ENCODE results near the gene FREM3.
"Not testable (repeated sequence)": the region's sequence is repeated elsewhere in the genome, so short reads cannot be mapped to it uniquely, and the experiment has no call there.

The FREM3 gene

DNA sequence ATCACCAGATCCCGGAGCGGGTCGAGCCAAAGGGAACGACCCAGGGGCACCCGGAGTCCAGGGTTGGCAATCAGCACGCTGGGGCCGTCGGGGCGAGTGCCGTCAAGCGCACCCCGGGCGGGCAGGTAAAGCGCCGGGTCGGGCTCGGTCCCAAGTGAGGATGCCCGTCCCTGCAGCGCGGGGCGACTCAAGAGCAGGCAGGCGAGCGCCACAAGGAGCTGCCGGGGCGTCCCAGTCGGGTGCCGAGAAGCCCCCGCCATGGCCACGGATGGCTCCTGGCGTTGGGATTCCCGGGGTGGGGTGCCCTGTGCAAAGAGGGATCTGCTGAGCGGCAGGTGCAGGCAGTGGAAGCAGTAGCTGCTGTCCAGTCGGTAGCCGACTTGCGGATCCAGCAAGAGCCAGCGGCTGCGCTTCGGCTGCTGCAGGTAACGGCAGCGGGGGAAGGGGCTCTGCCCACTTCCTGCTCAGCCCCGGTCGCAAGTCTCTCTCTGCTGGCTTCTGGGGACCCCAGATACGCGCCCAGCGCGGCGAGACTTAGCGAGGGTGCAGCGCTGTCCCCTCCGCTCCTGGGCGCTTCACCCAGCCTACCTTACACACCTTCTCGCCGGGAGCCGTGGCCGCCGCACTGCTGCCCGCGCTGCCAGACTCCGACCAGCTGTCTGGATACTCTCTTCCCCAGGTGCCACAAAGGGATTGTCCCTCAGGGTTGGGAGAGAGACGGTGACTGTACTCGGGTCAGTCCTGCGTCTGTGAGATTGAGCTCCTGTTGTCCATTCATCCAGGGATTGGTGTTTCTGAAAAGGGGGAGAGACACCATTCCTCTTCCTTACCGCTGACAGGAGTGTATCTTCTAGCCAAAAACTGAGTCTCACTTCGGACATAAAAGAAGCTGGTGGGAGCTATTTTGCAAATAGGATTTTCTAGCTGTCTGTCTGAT, at the start of gene FREM3:
Gene FREM3, minus strand, starts transcription at position 260 of the 937 bp plus-strand sequence. Its CDS starts 0 bp downstream, at position 260.
- DNase-seq = peak in 1 of 2 donors; percentile 14

- DNase-seq = no peak
These were observed 45.4 kb upstream of the FREM3 start for GRCh38 chr4:143745874-143746273.

DNA sequence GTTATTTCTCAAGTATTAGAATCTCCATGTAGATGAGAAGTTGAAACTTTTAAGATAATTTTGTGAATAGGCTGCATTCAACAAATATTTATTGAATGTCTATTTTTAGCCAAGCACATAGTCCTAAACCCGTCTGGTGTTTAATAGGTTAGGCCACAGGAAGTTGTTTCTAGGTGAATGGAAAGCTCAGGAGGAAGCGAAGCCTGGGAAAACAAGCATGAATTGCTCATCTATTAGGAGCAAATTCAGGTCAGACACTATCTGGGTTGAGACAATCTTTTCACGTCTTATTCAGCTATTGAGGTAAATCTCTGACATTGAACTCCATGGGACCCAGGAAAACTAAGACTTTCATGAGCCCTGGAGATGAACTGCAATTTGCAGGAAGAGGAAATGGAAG, 43.1 kb upstream of the FREM3 start:
- no peak for DNase-seq

DNA sequence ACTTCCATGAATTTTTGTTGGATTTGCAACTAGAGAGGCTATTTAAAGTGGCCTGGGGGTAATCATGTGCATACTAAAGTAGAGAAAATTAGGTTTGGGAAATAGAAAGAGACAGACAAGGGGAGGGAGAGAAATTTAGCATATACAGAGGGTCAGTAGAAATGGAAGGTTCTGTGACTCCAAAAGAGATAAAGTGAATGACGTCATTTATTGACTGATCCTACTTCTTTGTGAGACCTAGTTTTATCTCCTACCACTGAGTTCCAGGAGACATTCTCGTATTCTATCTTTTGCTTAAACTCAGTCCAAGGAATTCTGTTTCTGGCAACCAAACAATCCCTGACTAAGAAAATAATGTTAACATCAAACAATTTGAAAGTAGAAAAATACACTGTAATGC, 42.4 kb upstream of the FREM3 start:
- DNase-seq = no peak

GRCh38 chr4:143736861-143737260, 36.4 kb upstream of the FREM3 start:
- no peak for DNase-seq

- DNase-seq = not testable (repeated sequence)
These were observed 35.6 kb upstream of the FREM3 start for GRCh38 chr4:143736061-143736460.

GRCh38 chr4:143728166-143728565, 27.7 kb upstream of the FREM3 start:
- DNase-seq = no peak

DNA sequence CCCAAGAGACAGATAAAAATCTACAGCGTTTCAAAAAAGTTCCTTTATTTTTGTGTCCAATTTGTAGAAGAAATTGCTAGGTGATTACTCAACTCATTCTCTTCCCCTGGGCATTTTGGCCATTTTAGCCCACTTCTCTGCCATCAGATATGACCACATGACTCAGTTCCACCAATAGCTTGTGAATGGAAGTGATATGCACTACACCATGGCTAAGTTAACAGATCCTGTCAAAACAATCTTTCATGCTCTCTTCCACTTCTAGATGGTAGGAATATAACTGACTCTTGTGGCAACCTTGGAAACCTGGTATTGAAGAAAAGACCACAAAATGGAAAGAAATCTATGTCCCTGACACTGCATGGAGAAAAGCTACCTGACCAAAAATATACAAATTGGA, 26.2 kb upstream of the FREM3 start:
- DNase-seq = no peak

DNA sequence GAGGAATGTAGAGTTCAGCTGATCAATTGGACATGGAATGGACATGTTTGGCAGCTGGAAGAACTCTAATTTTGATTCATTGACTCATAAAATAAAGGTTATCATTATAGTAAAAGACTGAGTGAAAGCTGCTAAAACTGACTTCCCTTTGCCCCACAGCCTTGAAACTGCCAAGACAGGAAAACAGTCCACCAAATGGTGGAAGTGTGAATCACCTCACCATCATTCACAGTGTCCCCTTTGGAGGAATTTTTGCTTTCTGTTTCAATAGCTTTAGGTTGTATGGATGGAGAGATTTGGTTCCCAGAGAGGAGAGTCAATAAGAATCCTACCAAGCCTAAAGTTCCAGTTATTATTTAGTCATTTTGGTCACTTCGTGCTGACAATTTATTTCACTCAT, 20.8 kb upstream of the FREM3 start:
- no peak for DNase-seq

GRCh38 chr4:143718748-143719147, 18.3 kb upstream of the FREM3 start:
- not testable (repeated sequence) for DNase-seq

- DNase-seq = no peak
These were observed 13.6 kb upstream of the FREM3 start for GRCh38 chr4:143713955-143714625.

DNA sequence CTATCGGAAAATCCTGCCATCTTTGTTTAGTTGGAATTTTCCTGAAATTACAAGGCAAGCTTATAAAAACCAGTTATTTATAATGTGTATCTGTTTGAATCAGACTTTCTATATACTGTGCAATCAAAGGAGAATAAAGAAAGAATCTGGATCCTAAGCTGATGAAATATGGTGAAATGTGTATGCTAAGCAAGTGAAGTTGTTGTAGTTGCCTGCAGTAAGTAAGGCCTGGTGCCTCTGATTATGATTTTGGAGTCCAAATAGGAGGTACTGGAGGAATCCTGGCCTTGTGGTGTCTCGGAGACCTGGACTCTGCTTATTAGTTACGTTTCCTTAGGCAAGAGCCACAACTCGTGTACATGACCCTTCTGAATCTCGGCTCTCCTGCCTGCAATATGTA, 13.1 kb upstream of the FREM3 start:
- DNase-seq = no peak

DNA sequence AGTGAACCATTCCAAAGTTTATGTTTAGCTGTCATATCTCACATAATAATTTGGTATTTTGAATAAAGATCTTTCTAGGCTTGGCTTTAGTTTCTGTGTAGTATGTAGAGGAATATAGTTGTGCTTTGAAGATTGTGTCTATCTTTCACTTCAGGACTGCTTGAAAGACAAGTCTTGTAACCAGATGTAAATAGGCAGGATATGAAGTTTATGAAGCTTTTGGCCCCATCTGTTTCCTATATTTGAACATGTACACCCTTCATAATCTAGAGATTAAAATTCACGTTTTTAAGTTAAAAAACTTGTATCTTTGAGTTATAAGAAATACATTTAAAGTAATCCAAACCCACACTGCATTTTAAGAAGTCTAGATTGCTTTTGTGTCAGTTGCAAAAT, 11.7 kb upstream of the FREM3 start:
- DNase-seq = no peak

DNA sequence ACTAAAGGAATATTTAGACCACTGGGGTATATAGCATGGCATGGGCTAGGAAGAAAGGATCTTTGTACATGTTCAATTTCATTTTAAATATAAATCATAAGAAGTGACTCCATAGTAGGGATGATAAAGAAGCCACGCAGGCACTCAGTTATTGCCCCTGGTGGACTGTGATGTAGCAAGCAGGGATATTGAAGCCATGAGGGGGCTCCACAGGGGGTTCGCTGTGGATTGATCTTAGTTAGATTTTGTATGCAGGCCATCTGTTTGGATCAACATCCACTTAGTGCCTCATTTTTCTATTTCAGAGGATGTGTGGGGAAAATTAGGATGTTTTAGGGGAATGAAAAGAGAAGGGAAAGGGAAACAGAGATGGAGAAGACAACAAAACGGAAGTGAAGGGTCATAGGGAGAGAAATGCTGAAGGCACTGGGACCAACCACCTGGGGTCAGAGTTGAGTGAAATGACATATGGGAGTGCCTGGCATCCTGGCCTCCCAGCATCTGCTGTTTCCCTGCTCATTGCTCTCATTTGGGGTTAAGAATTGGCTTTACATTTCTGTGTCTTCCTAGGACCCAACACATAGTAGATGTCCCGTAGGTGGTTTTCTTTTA, 11.2 kb upstream of the FREM3 start:
- DNase-seq = no peak

- DNase-seq = no peak
These were observed 890 bp upstream of the FREM3 start for GRCh38 chr4:143701365-143701764.

- peak in 1 of 2 donors; percentile 11 for DNase-seq
These were observed 444 bp downstream of the FREM3 start for GRCh38 chr4:143700046-143700415.

GRCh38 chr4:143699331-143700045, 987 bp downstream of the FREM3 start:
- peak in 1 of 2 donors; percentile 1 for DNase-seq

DNA sequence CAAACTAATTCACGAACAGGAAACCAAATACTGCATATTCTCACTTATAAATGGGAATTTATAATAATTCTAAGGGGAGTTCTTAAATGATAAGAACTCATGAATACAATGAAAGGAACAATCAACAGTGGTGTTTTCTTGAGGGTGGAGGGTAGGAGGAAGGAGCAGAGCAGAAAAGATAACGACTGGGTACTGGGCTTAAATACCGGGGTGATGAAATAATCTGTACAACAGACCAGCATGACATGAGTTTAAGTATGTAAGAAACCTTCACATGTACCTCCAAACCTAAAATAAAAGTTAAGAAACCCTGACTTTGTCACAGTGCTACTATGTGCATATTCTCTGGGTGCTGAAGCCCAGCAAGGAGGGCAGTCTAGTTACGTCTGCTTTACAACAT, 6.6 kb downstream of the FREM3 start:
- DNase-seq = no peak

DNA sequence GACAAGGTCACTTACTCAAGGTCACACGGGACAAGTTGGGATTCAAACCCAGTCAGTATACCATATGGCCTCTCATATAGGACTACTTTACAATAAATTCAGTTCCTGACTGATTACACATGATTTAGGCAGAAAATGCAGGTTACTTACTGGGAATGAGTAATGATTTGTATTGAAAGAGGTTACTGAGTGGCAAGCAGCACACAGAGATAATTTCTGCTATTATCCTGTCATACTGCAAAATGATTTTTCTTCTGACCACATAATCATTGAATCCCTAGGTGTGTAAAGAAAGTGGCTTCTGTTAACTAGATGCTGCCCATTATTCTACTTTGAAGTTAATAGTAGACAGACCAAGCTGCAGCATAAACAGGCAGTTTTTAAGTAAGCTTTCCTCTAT, 8.2 kb downstream of the FREM3 start:
- DNase-seq = no peak

- no peak for DNase-seq
These were observed 21.0 kb downstream of the FREM3 start for GRCh38 chr4:143679434-143679833.

GRCh38 chr4:143673629-143674028, 26.8 kb downstream of the FREM3 start:
- DNase-seq = not testable (repeated sequence)

GRCh38 chr4:143668930-143669552, 31.4 kb downstream of the FREM3 start:
- no peak for DNase-seq

DNA sequence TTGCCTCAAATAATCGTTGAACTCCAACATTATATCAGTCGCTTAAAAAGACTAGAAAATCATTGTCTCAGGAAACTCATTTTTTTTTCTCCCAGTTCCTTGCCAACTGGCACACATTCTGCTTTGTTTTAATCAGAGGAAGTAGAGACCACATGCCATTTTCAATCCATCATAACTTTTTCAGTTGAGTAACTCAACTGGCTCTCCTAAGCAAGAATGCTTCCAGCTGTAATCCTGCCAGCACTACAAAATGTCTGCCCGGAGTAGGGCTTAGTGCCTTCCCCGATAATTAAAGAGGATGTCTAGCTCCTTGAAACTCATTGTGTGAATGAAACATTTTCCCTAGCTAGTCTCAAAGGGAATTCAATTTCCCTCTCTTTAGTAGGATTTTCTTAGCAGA, 33.0 kb downstream of the FREM3 start:
- DNase-seq = no peak

Measured in stimulated activated CD4-positive, alpha-beta T cell treated with anti-CD3 and anti-CD28 coated beads, Interleukin-2, amount 100 ng/mL, for 24 hours (primary cell).